Left lung (tissue), 10 donors: ENCODE measurements around the gene CSTB. TPM values are rescaled to one million over a fixed set of nuclear protein-coding genes. Genes with fewer than 3 reads are reported as not detected.
A peak's percentile ranks its signal among the peaks of the same experiment; 100 is the strongest.

Experiments
- ATAC-seq: fragments of 200-7000 bp; cut with Tn5 transposase; one replicate; pipeline ENCODE4 v1.9.1; 2020; ENCODE audit warnings: moderate library complexity
- DNase-seq, 4 donors: peaks; one replicate each; pipeline ENCODE4 v3.0.0-alpha.2; 2013 to 2020
- H3K27ac ChIP-seq, 2 donors: fragments of 200-600 bp; sonication (generic) in 1 of 2; one replicate each; pipeline versions ENCODE4 v1.5.0 to v1.8.0; 2020 to 2021
- H3K27me3 ChIP-seq, 2 donors: fragments of 200-600 bp; sonication (generic) in 1 of 2; one replicate each; pipeline versions ENCODE4 v1.5.0 to v1.8.0; 2020 to 2021
- H3K36me3 ChIP-seq, 2 donors: fragments of 200-600 bp; sonication (generic) in 1 of 2; one replicate each; pipeline versions ENCODE4 v1.5.0 to v1.8.0; 2020 to 2021
- H3K4me1 ChIP-seq, 2 donors: fragments of 200-600 bp; one replicate each; pipeline ENCODE4 v1.8.0; 2021
- H3K4me3 ChIP-seq, 2 donors: fragments of 200-600 bp; sonication (generic) in 1 of 2; one replicate each; pipeline versions ENCODE4 v1.5.0 to v1.8.0; 2020 to 2021; ENCODE audit warnings: mild to moderate bottlenecking in 1 of 2
- H3K9me3 ChIP-seq, 2 donors: fragments of 200-600 bp; sonication (generic) in 1 of 2; one replicate each; pipeline versions ENCODE4 v1.5.0 to v1.8.0; 2020 to 2021
- CTCF ChIP-seq, 2 donors: fragments of 200-600 bp; sonication (generic) in 1 of 2; IDR thresholded peaks; one replicate each; pipeline versions ENCODE4 v1.5.0 to v1.8.0; 2021; ENCODE audit warnings: antibody characterized with exemption in 2 of 2
- intact Hi-C, 2 donors: fragments of 100-400 bp; cut with DNase I; formaldehyde crosslinking; loops; one replicate each; pipeline versions ENCODE4 v1.11.2 to v1.14.2; 2022
- polyA plus RNA-seq, 6 donors: library from polyadenylated mRNA; unstranded; fragments of 120-200 nt; gene quantifications; one replicate each; pipeline ENCODE4 v1.2.1, GENCODE V29; 2013; ENCODE audit not compliant: insufficient read length in 6 of 6
- total RNA-seq, 2 donors: library from RNA; stranded (reverse); fragmentation: NEBNext Ultra II Directional; extraction: Animal tissue kit (Norgen Biotek cat#: 25700); gene quantifications; one replicate each; pipeline ENCODE4 v1.2.1, GENCODE V29; 2021
- donor health status: DM: no; HTN: yes; CAD: no.
- donor health status: DM: no; HTN: no; CAD: no.

The CSTB gene
- total and polyA plus RNA-seq, 8 donors, result 36.5 to 133 (median 37.8) TPM

- ATAC-seq (peak; percentile 51), DNase-seq (peak in 1 of 4 donors; percentile 76)
- Histone ChIP-seq H3K4me1 (peaks cover 0 to 31% of the 10 kb centered on the region in 2 donors), H3K4me3 (no peak overlapping the region), H3K27me3 (no peaks in the 10 kb centered on the region), H3K27ac (peak overlapping the region in 1 of 2 donors; percentile 81), H3K36me3 (peaks cover 0 to 100% of the 10 kb centered on the region in 2 donors), H3K9me3 (no peaks in the 10 kb centered on the region)
- intact Hi-C loops, result no loop called here
- TF ChIP-seq CTCF (IDR thresholded peaks at IDR 0.05), result no peak
Observed at GRCh38 chr21:43757601-43758000, 18.5 kb downstream of the CSTB start.

DNA sequence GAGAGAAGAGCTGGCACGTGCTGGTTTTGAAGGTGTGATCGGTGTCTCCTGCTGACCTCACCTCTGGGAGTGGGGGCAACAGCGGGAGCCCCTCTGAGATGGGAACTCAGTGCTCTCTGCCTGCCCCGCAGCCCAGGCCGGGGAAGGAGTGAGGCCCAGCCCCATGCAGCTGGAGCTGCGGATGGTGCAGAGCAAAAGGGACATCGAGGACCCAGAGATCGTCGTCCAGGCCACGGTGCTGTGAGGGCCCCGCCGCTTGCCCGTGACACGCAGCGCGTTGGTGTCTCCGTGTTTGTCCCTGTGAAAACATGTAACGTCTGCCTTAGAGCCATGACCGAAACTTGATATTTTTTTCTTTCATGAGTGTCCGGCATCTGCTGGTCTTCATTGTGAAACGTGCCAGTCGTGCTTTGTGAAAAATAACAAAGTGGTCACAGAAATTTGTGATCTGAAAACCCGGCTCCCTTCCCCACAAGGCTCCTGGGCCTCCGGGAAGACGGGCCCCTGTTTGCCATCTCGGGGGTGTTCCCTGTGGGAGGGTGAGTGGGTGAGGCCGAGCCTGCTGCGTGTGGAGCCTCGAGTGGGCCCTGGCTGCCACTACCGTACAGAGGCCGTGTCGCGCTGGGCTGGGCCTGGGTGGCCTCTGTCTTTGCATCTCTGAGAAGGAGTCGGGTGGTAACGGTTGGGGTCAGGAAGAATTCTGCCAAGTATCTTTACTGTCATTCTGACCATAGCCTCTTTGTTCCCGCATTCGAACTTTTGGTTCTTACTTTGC, 20.1 kb downstream of the CSTB start:
- no peak for TF ChIP-seq CTCF (IDR thresholded peaks at IDR 0.05)
- no peaks in the 10 kb centered on the region for H3K27me3 ChIP-seq
- H3K27ac ChIP-seq, result peak overlapping the region in 1 of 2 donors; percentile 81
- H3K9me3 ChIP-seq, result no peaks in the 10 kb centered on the region
- peaks cover 0 to 31% of the 10 kb centered on the region in 2 donors for H3K4me1 ChIP-seq
- no peak overlapping the region for H3K4me3 ChIP-seq
- peaks cover 0 to 100% of the 10 kb centered on the region in 2 donors for H3K36me3 ChIP-seq
- no peak for ATAC-seq
- DNase-seq, result no peak
- intact Hi-C loops, result no loop called here

DNA sequence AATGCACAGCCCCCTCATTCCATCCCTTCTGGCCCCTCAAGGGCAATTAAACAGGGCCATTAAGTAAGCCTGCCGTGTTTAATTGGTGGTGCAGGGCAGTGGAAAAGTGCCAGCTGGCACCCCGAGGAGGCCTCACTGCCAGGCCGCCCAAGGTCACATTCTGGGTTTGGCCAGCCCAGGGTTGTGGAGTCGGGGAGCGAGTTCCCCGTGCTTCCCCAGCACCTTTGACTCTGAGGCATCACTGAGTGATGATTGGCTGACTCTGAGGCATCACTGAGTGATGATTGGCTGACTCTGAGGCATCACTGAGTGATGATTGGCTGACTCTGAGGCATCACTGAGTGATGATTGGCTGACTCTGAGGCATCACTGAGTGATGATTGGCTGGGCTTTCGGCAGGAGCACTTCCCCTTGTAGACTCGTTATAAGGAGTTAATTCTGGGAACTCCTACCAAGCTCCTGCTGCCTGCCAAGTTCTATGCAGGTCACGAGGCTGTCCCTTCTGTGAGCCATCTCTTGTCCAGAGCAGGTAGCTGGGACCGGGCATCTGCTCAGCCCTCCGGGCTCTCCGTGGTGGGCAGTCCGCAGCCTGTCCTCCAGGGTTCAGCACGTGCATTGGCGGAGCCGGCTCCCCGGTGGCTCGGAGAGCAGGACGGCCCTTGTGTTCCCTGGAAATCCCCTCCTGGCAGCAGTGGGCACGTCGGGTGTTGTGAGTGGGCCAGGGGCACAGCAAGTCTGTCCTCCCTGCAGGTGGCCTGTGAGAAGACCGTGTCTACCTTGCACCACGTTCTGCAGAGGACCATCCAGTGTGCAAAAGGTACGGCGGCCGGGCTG, 20.9 kb downstream of the CSTB start:
- ATAC-seq (no peak), DNase-seq (no peak)
- H3K9me3 ChIP-seq, result no peaks in the 10 kb centered on the region
- peaks cover 0 to 100% of the 10 kb centered on the region in 2 donors for H3K36me3 ChIP-seq
- intact Hi-C loops, result no loop called here
- no peak for TF ChIP-seq CTCF (IDR thresholded peaks at IDR 0.05)
- H3K4me1 ChIP-seq, result peaks cover 0 to 31% of the 10 kb centered on the region in 2 donors
- H3K27me3 ChIP-seq, result no peaks in the 10 kb centered on the region
- no peak overlapping the region for H3K27ac ChIP-seq
- no peak overlapping the region for H3K4me3 ChIP-seq

GRCh38 chr21:43753439-43753799, 22.7 kb downstream of the CSTB start:
- peaks cover 0 to 100% of the 10 kb centered on the region in 2 donors for H3K36me3 ChIP-seq
- H3K27ac ChIP-seq, result no peak overlapping the region
- ATAC-seq, result no peak
- DNase-seq, result no peak
- intact Hi-C loops, result no loop called here
- no peaks in the 10 kb centered on the region for H3K27me3 ChIP-seq
- H3K4me3 ChIP-seq, result no peak overlapping the region
- H3K4me1 ChIP-seq, result peaks cover 0 to 20% of the 10 kb centered on the region in 2 donors
- H3K9me3 ChIP-seq, result no peaks in the 10 kb centered on the region
- no peak for TF ChIP-seq CTCF (IDR thresholded peaks at IDR 0.05)
